LNCaP clone FGC (cell line): Measurements from ENCODE around the gene LYPD8.

Experiments used
- DNase-seq: peaks from one replicate; pipeline ENCODE4 v3.0.0-alpha.2; 2011; ENCODE audit warnings: low read depth
- H3K4me3 ChIP-seq: 2 replicates; pipeline ENCODE4 v1.5.1; 2011; ENCODE audit warnings: mild to moderate bottlenecking, low read depth, low read length, control low read depth
- CTCF ChIP-seq: IDR thresholded peaks from 2 replicates; pipeline ENCODE4 v1.5.1; 2012; ENCODE audit warnings: mild to moderate bottlenecking; ENCODE audit not compliant: control insufficient read depth, insufficient read depth; ENCODE audit errors: extremely low read depth

The LYPD8 gene

GRCh38 chr1:248702714-248703113 lies 52.8 kb downstream of the LYPD8 start, which contains the start of gene OR14I1:
Gene OR14I1, minus strand, starts transcription at chr1:248702766.
- DNase-seq = no peak
- no peak for TF ChIP-seq CTCF
- H3K4me3 ChIP-seq = no peak within 1 kb of the TSS

DNA sequence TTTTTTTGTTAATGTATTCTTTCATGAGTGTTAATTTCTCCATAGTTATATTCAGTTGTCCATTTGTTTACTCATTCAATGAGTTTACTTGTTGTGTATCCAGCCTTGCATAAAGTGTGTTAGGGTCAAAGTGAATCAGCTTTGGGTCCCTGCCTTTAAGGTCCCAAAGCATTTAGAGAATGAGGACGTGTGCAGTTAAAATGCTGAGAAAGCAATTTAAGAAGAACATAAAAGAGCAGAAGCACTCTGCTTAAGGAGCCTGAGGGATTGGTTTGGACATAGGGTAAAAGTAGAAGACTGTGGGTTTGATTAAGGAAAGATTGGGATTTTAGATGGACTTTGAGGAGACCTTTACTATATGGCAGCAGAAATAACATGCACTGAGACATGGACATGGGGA lies 56.5 kb downstream of the LYPD8 start:
- no peak for TF ChIP-seq CTCF
- H3K4me3 ChIP-seq = no peak overlapping the region
- DNase-seq = no peak

DNA sequence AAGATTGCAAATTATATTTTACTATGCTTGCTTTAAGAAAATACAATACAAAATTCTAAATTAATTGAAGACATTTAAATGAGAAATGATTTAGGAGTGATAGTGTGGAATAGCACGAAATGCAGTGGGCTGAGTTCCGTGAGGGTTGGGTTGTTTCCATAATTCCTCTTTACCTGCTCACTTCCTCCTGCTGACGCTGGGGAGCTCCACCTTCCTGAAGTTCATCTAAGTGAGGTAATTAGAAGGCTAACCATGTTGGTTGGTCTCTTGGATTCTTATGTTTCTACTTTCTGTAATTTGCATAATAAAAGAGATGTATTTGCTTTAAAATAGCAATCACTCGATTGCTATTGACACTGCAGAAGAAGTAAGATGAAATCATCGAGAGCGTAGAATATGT lies 57.7 kb downstream of the LYPD8 start:
- TF ChIP-seq CTCF = no peak
- H3K4me3 ChIP-seq = no peak overlapping the region
- DNase-seq = no peak

DNA sequence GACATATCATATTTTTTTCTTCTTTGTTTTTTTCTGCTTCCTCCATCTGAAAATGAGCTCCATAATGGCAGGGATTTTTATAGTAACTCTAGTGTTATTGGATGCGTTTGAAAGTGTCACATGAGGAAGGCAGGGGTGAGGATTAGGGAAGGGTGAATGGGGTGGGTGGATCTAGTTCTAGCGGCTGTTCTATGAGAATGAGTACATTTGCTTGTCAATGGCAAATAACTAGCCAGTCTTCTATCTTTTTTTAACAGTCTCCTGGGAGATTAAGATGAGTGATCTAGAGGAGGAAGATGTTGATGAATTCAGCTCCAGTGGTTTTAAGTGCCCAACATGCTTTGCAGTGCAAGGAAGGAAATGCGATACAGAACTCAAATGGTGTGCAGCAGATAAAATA lies 58.8 kb downstream of the LYPD8 start:
- H3K4me3 ChIP-seq = no peak overlapping the region

DNA sequence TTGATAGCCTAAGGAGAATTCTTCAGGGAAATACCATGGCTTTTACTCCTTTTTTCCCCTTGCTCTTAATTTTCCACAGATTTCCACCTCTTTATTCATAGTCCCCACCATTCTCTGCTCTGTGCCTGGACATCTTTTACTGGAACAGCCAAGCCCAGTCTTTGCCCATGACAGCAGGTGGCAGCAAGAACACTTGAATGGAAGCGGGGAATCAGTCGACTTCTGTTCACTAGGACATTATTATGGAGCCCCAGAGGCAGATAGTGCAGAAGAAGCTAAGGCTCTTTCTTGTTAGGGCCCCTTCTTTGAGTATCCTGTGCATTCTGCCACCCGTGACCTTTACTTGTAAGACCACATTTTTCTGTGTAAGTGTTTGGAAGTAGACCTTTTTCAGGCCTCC lies 59.3 kb downstream of the LYPD8 start:
- DNase-seq = no peak
- H3K4me3 ChIP-seq = no peak overlapping the region
- TF ChIP-seq CTCF = peak; percentile 63

More for the DNA sequence above, 58.8 kb downstream of the LYPD8 start:
- DNase-seq = no peak
- TF ChIP-seq CTCF = no peak

DNA sequence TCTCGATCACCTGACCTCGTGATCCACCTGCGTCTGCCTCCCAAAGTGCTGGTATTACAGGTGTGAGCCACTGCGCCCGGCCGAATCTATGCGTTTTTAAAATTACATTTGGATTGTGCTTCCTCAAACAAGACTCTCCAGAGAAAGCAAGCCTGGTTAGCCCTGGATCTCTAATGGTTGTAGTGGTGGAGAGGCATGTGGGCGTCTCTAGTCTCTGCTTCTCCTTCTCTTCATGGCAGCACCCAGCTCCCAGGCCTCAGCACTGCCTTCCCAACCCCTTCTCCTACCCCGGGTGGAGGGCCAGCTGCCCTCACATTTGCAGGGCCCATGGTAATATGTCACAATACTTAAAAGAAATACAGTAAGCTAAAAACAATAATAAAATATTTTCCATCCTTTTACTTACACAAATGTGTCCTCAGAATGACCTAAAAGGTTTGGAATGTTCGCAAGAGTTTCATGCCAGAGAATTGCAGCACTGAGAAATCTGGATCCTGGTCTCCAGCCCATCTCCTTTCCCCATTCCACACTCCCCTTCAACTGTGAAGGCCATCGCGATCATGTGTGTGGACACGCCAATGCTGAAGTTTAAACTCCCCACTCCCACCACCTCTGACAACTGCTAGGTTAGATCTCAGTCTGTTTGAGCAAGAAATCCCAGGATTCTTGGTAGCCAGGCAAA lies 60.0 kb downstream of the LYPD8 start:
- no peak for TF ChIP-seq CTCF
- no peak overlapping the region for H3K4me3 ChIP-seq
- DNase-seq = no peak

- no peak overlapping the region for H3K4me3 ChIP-seq
- TF ChIP-seq CTCF = no peak
- DNase-seq = no peak
Observed at GRCh38 chr1:248691567-248692155, 63.9 kb downstream of the LYPD8 start.
